Caco-2 (cell line): ENCODE results near the gene DUOXA1. TPM values are rescaled to one million over a fixed set of nuclear protein-coding genes. Genes with fewer than 3 reads are reported as not detected.

Source experiments
- BruUV-seq: library from RNA; stranded (reverse); fragments of 400-500 nt; replicated peaks from 2 replicates; lab custom pipeline; 2021; lab: Mats Ljungman, UMichigan
- CTCF ChIA-PET: fragments of 300-600 bp; sonication (Branson Sonifier 250); formaldehyde crosslinking; loops from one replicate; lab custom pipeline; 2022; ENCODE audit warnings: antibody characterized with exemption; lab: Charles Lee
- POLR2A ChIA-PET: fragments of 300-600 bp; sonication (Branson Sonifier 250); formaldehyde crosslinking; loops from one replicate; lab custom pipeline; 2022; ENCODE audit warnings: antibody characterized with exemption; lab: Charles Lee
- DNase-seq, 2 experiments: peaks; one replicate each; pipeline versions ENCODE4 v3.0.0 to v3.0.0-alpha.2; 2020 to 2022
- H3K27me3 ChIP-seq: replicated peaks from 2 replicates; pipeline ENCODE4 v1.6.0; 2011; ENCODE audit warnings: low read length; ENCODE audit not compliant: control insufficient read depth, insufficient read depth
- H3K36me3 ChIP-seq: 2 replicates; pipeline ENCODE4 v1.5.1; 2011; ENCODE audit warnings: low read length; ENCODE audit not compliant: control insufficient read depth, insufficient read depth
- H3K4me1 ChIP-seq: fragments of 250-450 bp; sonication (Bioruptor Pico); 2 replicates; pipeline ENCODE4 v1.5.1; 2020; ENCODE audit warnings: mild to moderate bottlenecking
- H3K4me3 ChIP-seq: 2 replicates; pipeline ENCODE4 v1.5.1; 2011; ENCODE audit warnings: low read depth, mild to moderate bottlenecking, control low read depth, low read length
- H3K9me3 ChIP-seq: fragments of 250-450 bp; sonication (Bioruptor Pico); 2 replicates; pipeline ENCODE4 v1.5.1; 2020; ENCODE audit warnings: mild to moderate bottlenecking, moderate library complexity
- H3K27ac Mint-ChIP-seq: one replicate; pipeline ENCODE4 v1.8.0; 2022; ENCODE audit warnings: mixed read lengths; ENCODE audit not compliant: unreplicated experiment
- H3K27me3 Mint-ChIP-seq: one replicate; pipeline ENCODE4 v1.8.0; 2022; ENCODE audit warnings: mixed read lengths; ENCODE audit not compliant: insufficient read depth, unreplicated experiment
- H3K36me3 Mint-ChIP-seq: one replicate; pipeline ENCODE4 v1.8.0; 2022; ENCODE audit warnings: mild to moderate bottlenecking, mixed read lengths; ENCODE audit not compliant: insufficient read depth, unreplicated experiment
- H3K4me1 Mint-ChIP-seq: one replicate; pipeline ENCODE4 v1.8.0; 2022; ENCODE audit warnings: low read depth, mixed read lengths; ENCODE audit not compliant: unreplicated experiment
- H3K4me3 Mint-ChIP-seq: one replicate; pipeline ENCODE4 v1.8.0; 2022; ENCODE audit warnings: mild to moderate bottlenecking, moderate library complexity, mixed read lengths; ENCODE audit not compliant: unreplicated experiment
- H3K9me3 Mint-ChIP-seq: one replicate; pipeline ENCODE4 v1.8.0; 2022; ENCODE audit warnings: mixed read lengths; ENCODE audit not compliant: unreplicated experiment
- CTCF ChIP-seq, 2 experiments: fragments of 200-600 bp in 1 of 2; IDR thresholded peaks; 1 replicate in 1 of 2; 2 replicates in 1 of 2; pipeline versions ENCODE4 v1.5.1 to v1.8.0; 2011 to 2022; ENCODE audit warnings: antibody characterized with exemption in 1 of 2, control low read depth in 1 of 2, inconsistent platforms in 1 of 2, low read depth in 1 of 2, low read length in 1 of 2, mild to moderate bottlenecking in 1 of 2, moderate library complexity in 1 of 2; ENCODE audit not compliant: insufficient read depth in 1 of 2, severe bottlenecking in 1 of 2, unreplicated experiment in 1 of 2
- intact Hi-C: fragments of 100-400 bp; cut with micrococcal nuclease; formaldehyde crosslinking; loops from one replicate; pipeline ENCODE4 v1.10.0; 2022; ENCODE audit not compliant: unreplicated experiment
- total RNA-seq: library from RNA; stranded (reverse); gene quantifications from 2 replicates; pipeline ENCODE4 v1.2.3, GENCODE V29; 2022

The DUOXA1 gene
- total RNA-seq, 1 experiment from 2014 or later = not detected

- no peak overlapping the region for H3K27ac Mint-ChIP-seq
- Histone ChIP-seq H3K4me3 (no peak overlapping the region), H3K9me3 (no peaks in the 10 kb centered on the region), H3K27me3 (no peaks in the 10 kb centered on the region), H3K4me1 (peaks cover 5% of the 10 kb centered on the region; the same call in 1 of the 2 replicates), H3K36me3 (no peaks in the 10 kb centered on the region)
- intact Hi-C loops = no loop called here
- no peak for DNase-seq
- no TSS peak for BruUV-seq
- POLR2A ChIA-PET = interaction anchor here (1.0 kb wide), 1 partner anchor 28 kb away, joined by 4 read pairs; no protein-coding TSS in a partner anchor
- H3K4me1 Mint-ChIP-seq = peaks cover 6% of the 10 kb centered on the region
- no peak for TF ChIP-seq CTCF (IDR thresholded peaks at IDR 0.05; ENCODE audit: insufficient read depth in 1 of 2, low read depth in 1 of 2, low read length in 1 of 2, severe bottlenecking in 1 of 2, unreplicated experiment in 1 of 2)
- CTCF ChIA-PET = interaction anchor here (1.0 kb wide), 1 partner anchor 28 kb away, joined by 3 read pairs; no protein-coding TSS in a partner anchor
- H3K9me3 Mint-ChIP-seq = no peaks in the 10 kb centered on the region
- no peak overlapping the region for H3K4me3 Mint-ChIP-seq
- H3K36me3 Mint-ChIP-seq = no peaks in the 10 kb centered on the region
- H3K27me3 Mint-ChIP-seq = no peaks in the 10 kb centered on the region
Observed at GRCh38 chr15:45146405-45146804, 16.7 kb upstream of the DUOXA1 start.

GRCh38 chr15:45144775-45145174 lies 15.1 kb upstream of the DUOXA1 start:
- POLR2A ChIA-PET = no interaction called here
- Mint-ChIP-seq H3K4me1 (peaks cover 6% of the 10 kb centered on the region), H3K9me3 (no peaks in the 10 kb centered on the region), H3K27ac (no peak overlapping the region), H3K36me3 (no peaks in the 10 kb centered on the region), H3K4me3 (no peak overlapping the region), H3K27me3 (no peaks in the 10 kb centered on the region)
- no peaks in the 10 kb centered on the region for H3K36me3 ChIP-seq
- CTCF ChIA-PET = interaction anchor here (0.8 kb wide), 1 partner anchor 19 kb away, joined by 3 read pairs; no protein-coding TSS in a partner anchor
- no peaks in the 10 kb centered on the region for H3K27me3 ChIP-seq
- H3K9me3 ChIP-seq = no peaks in the 10 kb centered on the region
- no peak overlapping the region for H3K4me3 ChIP-seq
- no TSS peak for BruUV-seq
- no peak for DNase-seq
- H3K4me1 ChIP-seq = peaks cover 5% of the 10 kb centered on the region; the same call in 1 of the 2 replicates
- no peak for TF ChIP-seq CTCF (IDR thresholded peaks at IDR 0.05; ENCODE audit: insufficient read depth in 1 of 2, low read depth in 1 of 2, low read length in 1 of 2, severe bottlenecking in 1 of 2, unreplicated experiment in 1 of 2)
- intact Hi-C loops = no loop called here

GRCh38 chr15:45143946-45144345 lies 14.3 kb upstream of the DUOXA1 start:
- no peak for DNase-seq
- H3K4me3 Mint-ChIP-seq = no peak overlapping the region
- H3K27me3 ChIP-seq = no peaks in the 10 kb centered on the region
- BruUV-seq = no TSS peak
- TF ChIP-seq CTCF (IDR thresholded peaks at IDR 0.05; ENCODE audit: insufficient read depth in 1 of 2, low read depth in 1 of 2, low read length in 1 of 2, severe bottlenecking in 1 of 2, unreplicated experiment in 1 of 2) = no peak
- H3K36me3 ChIP-seq = no peaks in the 10 kb centered on the region
- no peaks in the 10 kb centered on the region for H3K9me3 ChIP-seq
- ChIA-PET CTCF (no interaction called here), POLR2A (no interaction called here)
- peaks cover 3% of the 10 kb centered on the region for H3K4me1 Mint-ChIP-seq
- intact Hi-C loops = no loop called here
- no peak overlapping the region for H3K27ac Mint-ChIP-seq
- H3K27me3 Mint-ChIP-seq = no peaks in the 10 kb centered on the region
- H3K4me1 ChIP-seq = peaks cover 5% of the 10 kb centered on the region; the same call in 1 of the 2 replicates
- H3K4me3 ChIP-seq = no peak overlapping the region
- no peaks in the 10 kb centered on the region for H3K9me3 Mint-ChIP-seq
- no peaks in the 10 kb centered on the region for H3K36me3 Mint-ChIP-seq
